Liver (tissue), 9 donors: ENCODE results near the gene NUAK1. TPM values are rescaled to one million over a fixed set of nuclear protein-coding genes. Genes with fewer than 3 reads are reported as not detected.

Source experiments
- DNase-seq: peaks from one replicate; pipeline ENCODE4 v3.0.0-alpha.2; 2017; ENCODE audit warnings: low spot score
- H3K27ac ChIP-seq, 2 donors: one replicate each; pipeline ENCODE4 v1.7.0; 2013; ENCODE audit warnings: inconsistent platforms in 2 of 2, low read length in 2 of 2, control low read depth in 1 of 2, low read depth in 1 of 2, mild to moderate bottlenecking in 1 of 2
- H3K27me3 ChIP-seq, 4 donors: one replicate each; pipeline versions ENCODE4 v1.6.1 to v1.7.0; 2013; ENCODE audit warnings: low read length in 3 of 4, inconsistent platforms in 1 of 4, mild to moderate bottlenecking in 1 of 4, moderate library complexity in 1 of 4; ENCODE audit not compliant: control insufficient read depth in 4 of 4, insufficient read depth in 4 of 4
- H3K36me3 ChIP-seq, 4 donors: one replicate each; pipeline versions ENCODE4 v1.6.1 to v1.7.0; 2013; ENCODE audit warnings: low read length in 3 of 4, mild to moderate bottlenecking in 3 of 4, low read depth in 1 of 4, moderate library complexity in 1 of 4; ENCODE audit not compliant: control insufficient read depth in 4 of 4, insufficient read depth in 3 of 4
- H3K4me1 ChIP-seq, 4 donors: one replicate each; pipeline versions ENCODE4 v1.6.1 to v1.7.0; 2013; ENCODE audit warnings: low read length in 3 of 4, mild to moderate bottlenecking in 3 of 4, moderate library complexity in 1 of 4; ENCODE audit not compliant: control insufficient read depth in 4 of 4, insufficient read depth in 4 of 4
- H3K4me3 ChIP-seq, 3 donors: one replicate each; pipeline versions ENCODE4 v1.6.1 to v1.7.0; 2013; ENCODE audit warnings: low read length in 3 of 3, control low read depth in 1 of 3, low read depth in 1 of 3, mild to moderate bottlenecking in 1 of 3
- H3K9ac ChIP-seq, 2 donors: one replicate each; pipeline ENCODE4 v1.7.0; 2013; ENCODE audit warnings: low read length in 2 of 2, mild to moderate bottlenecking in 2 of 2, moderate library complexity in 2 of 2, control low read depth in 1 of 2, low read depth in 1 of 2
- H3K9me3 ChIP-seq, 4 donors: one replicate each; pipeline versions ENCODE4 v1.6.1 to v1.7.0; 2013; ENCODE audit warnings: low read length in 3 of 4; ENCODE audit not compliant: control insufficient read depth in 4 of 4
- ATF3 ChIP-seq: IDR thresholded peaks from 2 replicates; pipeline ENCODE4 v1.6.1; 2016; ENCODE audit warnings: antibody characterized with exemption
- CTCF ChIP-seq: fragments of 150-350 bp; IDR thresholded peaks from 2 replicates; pipeline ENCODE4 v1.5.1; 2017; ENCODE audit warnings: improper control_type of control experiment, low read depth, low read length; ENCODE audit not compliant: missing input control
- FOXA2 ChIP-seq: IDR thresholded peaks from 2 replicates; pipeline ENCODE4 v1.6.1; 2016; ENCODE audit warnings: antibody characterized with exemption
- GABPA ChIP-seq, 2 donors: IDR thresholded peaks in 1 of 2; conservative IDR thresholded peaks in 1 of 2; 2 replicates each; pipeline ENCODE4 v1.6.1; 2016; ENCODE audit warnings: antibody characterized with exemption in 2 of 2, mild to moderate bottlenecking in 1 of 2, moderate library complexity in 1 of 2
- HNF4A ChIP-seq, 2 donors: conservative IDR thresholded peaks; 2 replicates each; pipeline ENCODE4 v1.6.1; 2016; ENCODE audit warnings: antibody characterized with exemption in 2 of 2, mild to moderate bottlenecking in 2 of 2
- RAD21 ChIP-seq, 2 donors: IDR thresholded peaks; 2 replicates each; pipeline ENCODE4 v1.6.1; 2016; ENCODE audit warnings: antibody characterized with exemption in 2 of 2, mild to moderate bottlenecking in 2 of 2
- REST ChIP-seq: IDR thresholded peaks from 2 replicates; pipeline ENCODE4 v1.6.1; 2016; ENCODE audit warnings: antibody characterized with exemption, mild to moderate bottlenecking
- YY1 ChIP-seq: IDR thresholded peaks from 2 replicates; pipeline ENCODE4 v1.6.1; 2016; ENCODE audit warnings: antibody characterized with exemption, mild to moderate bottlenecking
- ZBTB33 ChIP-seq: IDR thresholded peaks from 2 replicates; pipeline ENCODE4 v1.6.1; 2016; ENCODE audit warnings: antibody characterized with exemption
- WGBS: extraction: QIAGEN DNeasy Blood & Tissue Kit; methylation state at CpG from one replicate; pipeline ENCODE4 v1.1.7; 2013; 5-methylcytosine and 5-hydroxymethylcytosine counted together
- polyA plus RNA-seq, 2 donors: library from polyadenylated mRNA; stranded (reverse) in 1 of 2; unstranded in 1 of 2; fragments of 200-250 nt in 1 of 2; fragments of >200 nt in 1 of 2; fragmentation: Nextera tagmentation in 1 of 2; extraction: Ambion mirVana in 1 of 2; gene quantifications; one replicate each; pipeline versions ENCODE4 v1.2.1 to v1.2.3, GENCODE V29; 2013 to 2015
- total RNA-seq, 2 donors: library from RNA; depleted of rRNA; stranded (reverse); fragments of >200 nt; gene quantifications; one replicate each; pipeline ENCODE4 v1.2.3, GENCODE V29; 2014
- donor health status: healthy.
- donor health status: healthy.
- donor health status: healthy.
- donor health status: healthy.
- donor health status: healthy.

NUAK1 gene
- total and polyA plus RNA-seq, 4 donors: 2.5 to 9.3 (median 3.9) TPM

GRCh38 chr12:106066726-106067325 lies 71.9 kb downstream of the NUAK1 start:
- Histone ChIP-seq H3K4me1 (peaks cover 2 to 10% (median 7%) of the 10 kb centered on the region in 4 donors), H3K36me3 (peaks cover 0 to 14% (median 11%) of the 10 kb centered on the region in 4 donors), H3K4me3 (no peak overlapping the region), H3K9ac (no peak overlapping the region), H3K27ac (no peak overlapping the region), H3K27me3 (no peaks in the 10 kb centered on the region), H3K9me3 (no peaks in the 10 kb centered on the region)
- 98% methylated on average over 25 of the region's 25 CpGs for WGBS
- TF ChIP-seq YY1: no peak
- TF ChIP-seq ZBTB33: no peak
- no peak for TF ChIP-seq ATF3
- no peak for TF ChIP-seq REST
- TF ChIP-seq GABPA (IDR thresholded peaks at IDR 0.05 in 1 of 2, conservative IDR thresholded peaks at IDR 0.05 in 1 of 2): no peak
- TF ChIP-seq CTCF: no peak
- DNase-seq: peak; percentile 31

GRCh38 chr12:106066051-106066705 lies 72.6 kb downstream of the NUAK1 start:
- Histone ChIP-seq H3K36me3 (peaks cover 0 to 14% (median 11%) of the 10 kb centered on the region in 4 donors), H3K4me3 (no peak overlapping the region), H3K4me1 (peaks cover 2 to 10% (median 6%) of the 10 kb centered on the region in 4 donors), H3K9me3 (no peaks in the 10 kb centered on the region), H3K27ac (no peak overlapping the region), H3K9ac (no peak overlapping the region), H3K27me3 (no peaks in the 10 kb centered on the region)
- TF ChIP-seq HNF4A (conservative IDR thresholded peaks at IDR 0.05): no peak
- no peak for TF ChIP-seq RAD21 (IDR thresholded peaks at IDR 0.05)
- no peak for TF ChIP-seq CTCF
- no peak for TF ChIP-seq YY1
- no peak for TF ChIP-seq FOXA2
- DNase-seq: peak; percentile 27
- 64% methylated on average over 6 of the region's 6 CpGs for WGBS
